ENCODE data around the gene SPATA32.
A peak's percentile ranks its signal among the peaks of the same experiment; 100 is the strongest.

GRCh38 chr17:45277216-45277849 lies 15.4 kb upstream of the SPATA32 start:
- TF ChIP-seq CTCF (IDR thresholded peaks at IDR 0.05), result peak; percentile 27 to 94 (median 84)
- TF ChIP-seq POLR2A (IDR thresholded peaks at IDR 0.05), result no peak

All from thyroid gland (tissue), 4 donors.